ENCODE results near the gene SLC25A47.
A peak's percentile ranks its signal among the peaks of the same experiment; 100 is the strongest.
"Not testable (repeated sequence)": the region's sequence is repeated elsewhere in the genome, so short reads cannot be mapped to it uniquely, and the experiment has no call there.

The SLC25A47 gene

GRCh38 chr14:100299238-100299560 is 23.9 kb upstream of the SLC25A47 start:
- peaks cover 2% of the 10 kb centered on the region for H3K36me3 ChIP-seq (ENCODE audit: insufficient read depth, low read length)
- no peak overlapping the region for H3K4me2 ChIP-seq (ENCODE audit: low read length)
- H3K4me3 ChIP-seq (ENCODE audit: low read length), result no peak overlapping the region
- no peak overlapping the region for H3K9ac ChIP-seq (ENCODE audit: low read depth, low read length)
- no peaks in the 10 kb centered on the region for H3K9me3 ChIP-seq (replicated peaks; ENCODE audit: low read length)
- no peaks in the 10 kb centered on the region for H3K27me3 ChIP-seq (ENCODE audit: control insufficient read depth, insufficient read depth, low read length)
- peaks cover 13% of the 10 kb centered on the region for H3K4me1 ChIP-seq (ENCODE audit: control insufficient read depth, insufficient read depth, low read length)

- Histone ChIP-seq H3K4me1 (ENCODE audit: control insufficient read depth, insufficient read depth, low read length) (peaks cover 16% of the 10 kb centered on the region), H3K9me3 (replicated peaks; ENCODE audit: low read length) (no peaks in the 10 kb centered on the region), H3K4me2 (ENCODE audit: low read length) (no peak overlapping the region), H3K9ac (ENCODE audit: low read depth, low read length) (no peak overlapping the region), H3K4me3 (ENCODE audit: low read length) (no peak overlapping the region), H3K27me3 (ENCODE audit: control insufficient read depth, insufficient read depth, low read length) (no peaks in the 10 kb centered on the region), H3K36me3 (ENCODE audit: insufficient read depth, low read length) (peaks cover 2% of the 10 kb centered on the region)
Observed at GRCh38 chr14:100302616-100303015, 20.5 kb upstream of the SLC25A47 start.

- peaks cover 12% of the 10 kb centered on the region for H3K4me1 ChIP-seq (ENCODE audit: control insufficient read depth, insufficient read depth, low read length)
- H3K4me2 ChIP-seq (ENCODE audit: low read length), result no peak overlapping the region
- no peak overlapping the region for H3K4me3 ChIP-seq (ENCODE audit: low read length)
- no peaks in the 10 kb centered on the region for H3K36me3 ChIP-seq (ENCODE audit: insufficient read depth, low read length)
- no peak overlapping the region for H3K9ac ChIP-seq (ENCODE audit: low read depth, low read length)
- H3K9me3 ChIP-seq (replicated peaks; ENCODE audit: low read length), result no peaks in the 10 kb centered on the region
- H3K27me3 ChIP-seq (ENCODE audit: control insufficient read depth, insufficient read depth, low read length), result no peaks in the 10 kb centered on the region
Observed at GRCh38 chr14:100303179-100303578, 20.0 kb upstream of the SLC25A47 start.

GRCh38 chr14:100303925-100304324 is 19.2 kb upstream of the SLC25A47 start:
- H3K4me3 ChIP-seq (ENCODE audit: low read length), result no peak overlapping the region
- no peak overlapping the region for H3K9ac ChIP-seq (ENCODE audit: low read depth, low read length)
- no peaks in the 10 kb centered on the region for H3K36me3 ChIP-seq (ENCODE audit: insufficient read depth, low read length)
- no peaks in the 10 kb centered on the region for H3K9me3 ChIP-seq (replicated peaks; ENCODE audit: low read length)
- H3K4me2 ChIP-seq (ENCODE audit: low read length), result no peak overlapping the region
- H3K4me1 ChIP-seq (ENCODE audit: control insufficient read depth, insufficient read depth, low read length), result peaks cover 12% of the 10 kb centered on the region
- H3K27me3 ChIP-seq (ENCODE audit: control insufficient read depth, insufficient read depth, low read length), result no peaks in the 10 kb centered on the region

GRCh38 chr14:100304825-100305323 is 18.3 kb upstream of the SLC25A47 start:
- H3K9me3 ChIP-seq (replicated peaks; ENCODE audit: low read length), result no peaks in the 10 kb centered on the region
- peaks cover 17% of the 10 kb centered on the region for H3K4me1 ChIP-seq (ENCODE audit: control insufficient read depth, insufficient read depth, low read length)
- no peaks in the 10 kb centered on the region for H3K36me3 ChIP-seq (ENCODE audit: insufficient read depth, low read length)
- H3K9ac ChIP-seq (ENCODE audit: low read depth, low read length), result peak overlapping the region; percentile 35
- peak overlapping the region; percentile 96 for H3K4me3 ChIP-seq (ENCODE audit: low read length)
- peak overlapping the region; percentile 99 for H3K4me2 ChIP-seq (ENCODE audit: low read length)
- no peaks in the 10 kb centered on the region for H3K27me3 ChIP-seq (ENCODE audit: control insufficient read depth, insufficient read depth, low read length)

- H3K4me3 ChIP-seq (ENCODE audit: low read length), result peak overlapping the region; percentile 96
- peak overlapping the region; percentile 73 for H3K9ac ChIP-seq (ENCODE audit: low read depth, low read length)
- no peaks in the 10 kb centered on the region for H3K36me3 ChIP-seq (ENCODE audit: insufficient read depth, low read length)
- peaks cover 17% of the 10 kb centered on the region for H3K4me1 ChIP-seq (ENCODE audit: control insufficient read depth, insufficient read depth, low read length)
- no peaks in the 10 kb centered on the region for H3K27me3 ChIP-seq (ENCODE audit: control insufficient read depth, insufficient read depth, low read length)
- H3K9me3 ChIP-seq (replicated peaks; ENCODE audit: low read length), result no peaks in the 10 kb centered on the region
- H3K4me2 ChIP-seq (ENCODE audit: low read length), result peak overlapping the region; percentile 99
Observed at GRCh38 chr14:100305324-100306100, 17.6 kb upstream of the SLC25A47 start.

GRCh38 chr14:100306101-100306997 is 16.8 kb upstream of the SLC25A47 start, which contains the start of gene SLC25A29:
Gene SLC25A29, minus strand, starts transcription at chr14:100306444. Its CDS starts 212 bp downstream, at chr14:100306232.
- Histone ChIP-seq H3K36me3 (ENCODE audit: insufficient read depth, low read length) (no peaks in the 10 kb centered on the region), H3K4me3 (ENCODE audit: low read length) (peak within 1 kb of the TSS; percentile 96), H3K9ac (ENCODE audit: low read depth, low read length) (peak within 1 kb of the TSS; percentile 89), H3K4me1 (ENCODE audit: control insufficient read depth, insufficient read depth, low read length) (peaks cover 17% of the 10 kb centered on the region), H3K9me3 (replicated peaks; ENCODE audit: low read length) (no peaks in the 10 kb centered on the region), H3K27me3 (ENCODE audit: control insufficient read depth, insufficient read depth, low read length) (no peaks in the 10 kb centered on the region), H3K4me2 (ENCODE audit: low read length) (peak within 1 kb of the TSS; percentile 99)

GRCh38 chr14:100306998-100307765 is 16.0 kb upstream of the SLC25A47 start:
- H3K36me3 ChIP-seq (ENCODE audit: insufficient read depth, low read length), result no peaks in the 10 kb centered on the region
- H3K4me2 ChIP-seq (ENCODE audit: low read length), result peak overlapping the region; percentile 99
- peak overlapping the region; percentile 89 for H3K9ac ChIP-seq (ENCODE audit: low read depth, low read length)
- peak overlapping the region; percentile 96 for H3K4me3 ChIP-seq (ENCODE audit: low read length)
- no peaks in the 10 kb centered on the region for H3K9me3 ChIP-seq (replicated peaks; ENCODE audit: low read length)
- no peaks in the 10 kb centered on the region for H3K27me3 ChIP-seq (ENCODE audit: control insufficient read depth, insufficient read depth, low read length)
- H3K4me1 ChIP-seq (ENCODE audit: control insufficient read depth, insufficient read depth, low read length), result peaks cover 17% of the 10 kb centered on the region

- H3K9me3 ChIP-seq (replicated peaks; ENCODE audit: low read length), result no peaks in the 10 kb centered on the region
- H3K27me3 ChIP-seq (ENCODE audit: control insufficient read depth, insufficient read depth, low read length), result no peaks in the 10 kb centered on the region
- peak overlapping the region; percentile 96 for H3K4me3 ChIP-seq (ENCODE audit: low read length)
- peak overlapping the region; percentile 99 for H3K4me2 ChIP-seq (ENCODE audit: low read length)
- no peaks in the 10 kb centered on the region for H3K36me3 ChIP-seq (ENCODE audit: insufficient read depth, low read length)
- H3K9ac ChIP-seq (ENCODE audit: low read depth, low read length), result peak overlapping the region; percentile 89
- H3K4me1 ChIP-seq (ENCODE audit: control insufficient read depth, insufficient read depth, low read length), result peaks cover 17% of the 10 kb centered on the region
Observed at GRCh38 chr14:100307766-100308426, 15.2 kb upstream of the SLC25A47 start.

GRCh38 chr14:100308427-100308792 is 14.7 kb upstream of the SLC25A47 start:
- peaks cover 17% of the 10 kb centered on the region for H3K4me1 ChIP-seq (ENCODE audit: control insufficient read depth, insufficient read depth, low read length)
- not testable (repeated sequence) for H3K9me3 ChIP-seq (replicated peaks; ENCODE audit: low read length); H3K4me2 ChIP-seq (ENCODE audit: low read length); H3K4me3 ChIP-seq (ENCODE audit: low read length); H3K9ac ChIP-seq (ENCODE audit: low read depth, low read length); H3K27me3 ChIP-seq (ENCODE audit: control insufficient read depth, insufficient read depth, low read length); H3K36me3 ChIP-seq (ENCODE audit: insufficient read depth, low read length)

Data from skeletal muscle satellite cell (primary cell).